SIG-M5 treated with dmso at 0.1 percent for 504 hours (cell line): ENCODE measurements around the gene WDR76.
A peak's percentile ranks its signal among the peaks of the same experiment; 100 is the strongest.
"Not testable (repeated sequence)": the region's sequence is repeated elsewhere in the genome, so short reads cannot be mapped to it uniquely, and the experiment has no call there.

Source experiments
- DNase-seq: peaks from one replicate; lab custom pipeline; 2025; ENCODE audit not compliant: unreplicated experiment; lab: John Stamatoyannopoulos, UW

Gene WDR76

GRCh38 chr15:43826508-43827341, at the start of gene WDR76:
Gene WDR76, plus strand, starts transcription at chr15:43827002. Its CDS starts 31 bp downstream, at chr15:43827033.
- peak; percentile 84 for DNase-seq

GRCh38 chr15:43777267-43777914, 49.4 kb upstream of the WDR76 start:
- peak; percentile 75 for DNase-seq

- DNase-seq, result no peak
Measured at GRCh38 chr15:43779016-43779415, 47.8 kb upstream of the WDR76 start.

GRCh38 chr15:43789409-43789808, 37.4 kb upstream of the WDR76 start:
- no peak for DNase-seq

- DNase-seq, result peak; percentile 96
Measured at GRCh38 chr15:43791993-43792760, 34.6 kb upstream of the WDR76 start, which contains the start of gene SERF2. Gene SERF2, plus strand, starts transcription at chr15:43792320. Its CDS starts 57 bp downstream, at chr15:43792377.

GRCh38 chr15:43792761-43793476, 33.9 kb upstream of the WDR76 start:
- peak; percentile 22 for DNase-seq

GRCh38 chr15:43793647-43794046, 33.2 kb upstream of the WDR76 start:
- DNase-seq, result no peak

GRCh38 chr15:43794269-43795037, 32.3 kb upstream of the WDR76 start:
- no peak for DNase-seq

- no peak for DNase-seq
Measured at GRCh38 chr15:43795197-43795596, 31.6 kb upstream of the WDR76 start.

- DNase-seq, result no peak
Measured at GRCh38 chr15:43795997-43796396, 30.8 kb upstream of the WDR76 start.

- DNase-seq, result no peak
Measured at GRCh38 chr15:43796566-43796965, 30.2 kb upstream of the WDR76 start.

- DNase-seq, result no peak
Measured at GRCh38 chr15:43799209-43799944, 27.4 kb upstream of the WDR76 start.

GRCh38 chr15:43799945-43800285, 26.9 kb upstream of the WDR76 start, which contains the start of gene SERINC4:
Gene SERINC4, minus strand, starts transcription at chr15:43800220. Its CDS starts 234 bp downstream, at chr15:43799986.
- DNase-seq, result no peak

- peak; percentile 85 for DNase-seq
Measured at GRCh38 chr15:43800286-43801141, 26.3 kb upstream of the WDR76 start, which contains the start of gene HYPK. Gene HYPK, plus strand, starts transcription at chr15:43800599. Its CDS starts 24 bp downstream, at chr15:43800623.

GRCh38 chr15:43802676-43803075, 24.1 kb upstream of the WDR76 start:
- not testable (repeated sequence) for DNase-seq

- DNase-seq, result no peak
Measured at GRCh38 chr15:43808435-43808950, 18.3 kb upstream of the WDR76 start.

GRCh38 chr15:43808960-43809678, 17.7 kb upstream of the WDR76 start:
- DNase-seq, result peak; percentile 49
